Measurements from ENCODE around the gene MAP3K4. TPM values are rescaled to one million over a fixed set of nuclear protein-coding genes. Genes with fewer than 3 reads are reported as not detected.

MAP3K4 gene
- total and polyA plus RNA-seq, 2 of the 8 experiments (the other 6 are each of a cell fraction or from before 2014, with no cell fraction given), result 16.6 to 51.6 TPM

- H3K79me2 ChIP-seq (ENCODE audit: control insufficient read depth in 1 of 2, insufficient read depth in 2 of 2, low read length in 2 of 2), result peaks cover 0 to 42% of the 10 kb centered on the region in 2 experiments; a peak in 3 of 4 replicates
- no peak overlapping the region for H2BK20ac ChIP-seq (ENCODE audit: low read length)
- no peak overlapping the region for H3K14ac ChIP-seq (ENCODE audit: insufficient read length)
- no peaks in the 10 kb centered on the region for H3K9me3 ChIP-seq (ENCODE audit: insufficient read depth in 2 of 2, low read depth in 1 of 2, low read length in 1 of 2)
- no peak overlapping the region for H3K4me2 ChIP-seq (ENCODE audit: insufficient read depth in 1 of 2, low read depth in 2 of 2, low read length in 2 of 2)
- H3K27ac ChIP-seq (ENCODE audit: low read depth, low read length), result no peak overlapping the region
- peaks cover 0 to 4% (median 0%) of the 10 kb centered on the region in 4 experiments; a peak in 1 of 8 replicates for H3K36me3 ChIP-seq (ENCODE audit: control insufficient read depth in 2 of 4, insufficient read depth in 4 of 4, low read length in 3 of 4)
- H3K4ac ChIP-seq (replicated peaks; ENCODE audit: insufficient read length, low read depth, low read length), result no peak overlapping the region
- no peak overlapping the region for H4K5ac ChIP-seq (ENCODE audit: insufficient read length, low read depth, low read length)
- H3K23me2 ChIP-seq (ENCODE audit: low read depth, low read length), result no peaks in the 10 kb centered on the region
- H2BK15ac ChIP-seq (ENCODE audit: low read length), result no peak overlapping the region
- no peak for DNase-seq (ENCODE audit: low read depth in 1 of 2, low spot score in 2 of 2)
- H3K23ac ChIP-seq (ENCODE audit: insufficient read length), result no peak overlapping the region
- ChIA-PET POLR2A (ENCODE audit: partially characterized antibody) (no interaction called here), CTCF (ENCODE audit: partially characterized antibody) (no interaction called here)
- H3K9ac ChIP-seq (replicated peaks in 1 of 4; ENCODE audit: extremely low read depth in 1 of 4, low read depth in 3 of 4, low read length in 3 of 4), result no peak overlapping the region
- H2AFZ ChIP-seq (ENCODE audit: low read length), result no peak overlapping the region
- H3K4me1 ChIP-seq (replicated peaks in 1 of 4; ENCODE audit: control insufficient read depth in 3 of 4, insufficient read depth in 4 of 4, low read length in 3 of 4), result peaks cover 0 to 9% (median 5%) of the 10 kb centered on the region in 4 experiments; a peak in 6 of 7 replicates
- no peak for FAIRE-seq
- H2BK120ac ChIP-seq (replicated peaks; ENCODE audit: low read depth, low read length), result no peak overlapping the region
- no peak overlapping the region for H2AK5ac ChIP-seq (ENCODE audit: low read depth, low read length)
- H3K18ac ChIP-seq (ENCODE audit: extremely low read depth, low read length), result no peak overlapping the region
- H3K56ac ChIP-seq (replicated peaks; ENCODE audit: insufficient read length, low read depth, low read length), result no peak overlapping the region
- H3K27me3 ChIP-seq (replicated peaks in 1 of 4; ENCODE audit: control insufficient read depth in 3 of 4, extremely low read depth in 1 of 4, insufficient read depth in 3 of 4, low read length in 3 of 4), result no peaks in the 10 kb centered on the region
- no peak overlapping the region for H2BK5ac ChIP-seq (ENCODE audit: low read depth, low read length)
- H4K91ac ChIP-seq (replicated peaks; ENCODE audit: insufficient read length, low read length), result no peak overlapping the region
- H2BK12ac ChIP-seq (ENCODE audit: low read depth, low read length), result no peak overlapping the region
- H3K79me1 ChIP-seq (ENCODE audit: low read depth, low read length), result no peaks in the 10 kb centered on the region
- 89% methylated on average over 5 of the region's 5 CpGs; no CpG with 5 or more reads in 1 of the 2 experiments for WGBS, 2 experiments (ENCODE audit: extremely low coverage in 1 of 2, insufficient coverage in 1 of 2, insufficient read length in 1 of 2, insufficient replicate concordance in 2 of 2, low coverage in 1 of 2, low lambda C conversion rate in 2 of 2, missing lambda C conversion rate in 1 of 2)
- no peak overlapping the region for H4K8ac ChIP-seq (ENCODE audit: extremely low read depth, insufficient read depth, low read length)
- H3K4me3 ChIP-seq (ENCODE audit: extremely low read depth in 1 of 4, insufficient read depth in 2 of 4, low read depth in 3 of 4, low read length in 4 of 4), result no peak overlapping the region
- H4K20me1 ChIP-seq (replicated peaks in 1 of 2; ENCODE audit: control insufficient read depth in 1 of 2, insufficient read depth in 2 of 2, low read length in 2 of 2), result no peaks in the 10 kb centered on the region
- TF ChIP-seq NRF1 (IDR thresholded peaks at IDR 0.05; ENCODE audit: low read depth, low read length) (no peak), YY1 (IDR thresholded peaks at IDR 0.05; ENCODE audit: low read depth, low read length) (no peak), E2F6 (IDR thresholded peaks at IDR 0.05) (no peak), SIN3A (conservative IDR thresholded peaks at IDR 0.05 in 1 of 2, IDR thresholded peaks at IDR 0.05 in 1 of 2; ENCODE audit: low read depth in 1 of 2, low read length in 2 of 2) (no peak), CBX8 (IDR thresholded peaks at IDR 0.05; ENCODE audit: borderline replicate concordance, low read depth, low read length) (no peak), KDM4A (IDR thresholded peaks at IDR 0.05; ENCODE audit: low read depth, low read length, severe bottlenecking) (no peak), USF2 (IDR thresholded peaks at IDR 0.05; ENCODE audit: low read length) (no peak), EP300 (IDR thresholded peaks at IDR 0.05; ENCODE audit: borderline replicate concordance in 1 of 2, low read depth in 2 of 2, low read length in 2 of 2) (no peak), HDAC2 (IDR thresholded peaks at IDR 0.05; ENCODE audit: borderline replicate concordance in 1 of 2, low read depth in 2 of 2, low read length in 2 of 2) (no peak)
Measured at GRCh38 chr6:161033667-161034066, 42.1 kb downstream of the MAP3K4 start.
